Lung (tissue), 12 donors: ENCODE results near the gene ZIC3. TPM values are rescaled to one million over a fixed set of nuclear protein-coding genes. Genes with fewer than 3 reads are reported as not detected.

ENCODE experiments used
- ATAC-seq: fragments of 200-7000 bp; cut with Tn5 transposase; one replicate; pipeline ENCODE4 v1.9.1; 2020; ENCODE audit warnings: moderate number of reproducible peaks; ENCODE audit not compliant: insufficient read depth, low FRiP score
- DNase-seq, 3 donors: peaks; one replicate each; pipeline ENCODE4 v3.0.0-alpha.2; 2013 to 2017
- H3K27ac ChIP-seq, 2 donors: one replicate each; pipeline ENCODE4 v1.5.1; 2013; ENCODE audit warnings: mild to moderate bottlenecking in 2 of 2, moderate library complexity in 2 of 2, control low read depth in 1 of 2, inconsistent platforms in 1 of 2, low read depth in 1 of 2, low read length in 1 of 2
- H3K27me3 ChIP-seq, 3 donors: one replicate each; pipeline ENCODE4 v1.5.1; 2013; ENCODE audit warnings: low read length in 2 of 3; ENCODE audit not compliant: control insufficient read depth in 3 of 3, insufficient read depth in 3 of 3
- H3K36me3 ChIP-seq, 4 donors: one replicate each; pipeline ENCODE4 v1.5.1; 2013; ENCODE audit warnings: low read length in 4 of 4, mild to moderate bottlenecking in 1 of 4, moderate library complexity in 1 of 4; ENCODE audit not compliant: control insufficient read depth in 4 of 4, insufficient read depth in 4 of 4
- H3K4me1 ChIP-seq, 5 donors: one replicate each; pipeline ENCODE4 v1.5.1; 2013; ENCODE audit warnings: low read length in 5 of 5, mild to moderate bottlenecking in 2 of 5, moderate library complexity in 1 of 5; ENCODE audit not compliant: control insufficient read depth in 5 of 5, insufficient read depth in 5 of 5
- H3K4me3 ChIP-seq: one replicate; pipeline ENCODE4 v1.5.1; 2013; ENCODE audit warnings: mild to moderate bottlenecking, control low read depth, moderate library complexity
- H3K9ac ChIP-seq, 2 donors: one replicate each; pipeline ENCODE4 v1.5.1; 2013; ENCODE audit warnings: low read length in 2 of 2, control low read depth in 1 of 2; ENCODE audit not compliant: insufficient read depth in 1 of 2
- H3K9me3 ChIP-seq, 4 donors: one replicate each; pipeline ENCODE4 v1.5.1; 2013; ENCODE audit warnings: low read length in 3 of 4, mild to moderate bottlenecking in 1 of 4, moderate library complexity in 1 of 4; ENCODE audit not compliant: control insufficient read depth in 4 of 4, insufficient read depth in 3 of 4
- CTCF ChIP-seq: IDR thresholded peaks from 2 replicates; pipeline ENCODE4 v1.5.1; 2012; ENCODE audit warnings: mild to moderate bottlenecking; ENCODE audit errors: control extremely low read depth, extremely low read depth
- WGBS, 2 donors: extraction: QIAGEN DNeasy Blood & Tissue Kit; methylation state at CpG; one replicate each; pipeline ENCODE4 v1.1.7; 2013; 5-methylcytosine and 5-hydroxymethylcytosine counted together
- polyA plus RNA-seq, 2 donors: library from polyadenylated mRNA; stranded (reverse); fragments of 200-250 nt; gene quantifications; one replicate each; pipeline ENCODE4 v1.2.1, GENCODE V29; 2013
- total RNA-seq, 2 donors: library from RNA; depleted of rRNA in 1 of 2; stranded (reverse); fragments of >200 nt in 1 of 2; gene quantifications; one replicate each; pipeline ENCODE4 v1.2.1, GENCODE V29; 2014 to 2021
- donor health status: control.
- donor health status: control.
- donor health status: Bipolar disorder and iron deficiency.
- donor health status: healthy.
- donor health status: DM: yes; HTN: yes; CAD: no.

Gene ZIC3
- total and polyA plus RNA-seq, 4 donors: not detected

- peaks cover 4 to 85% (median 72%) of the 10 kb centered on the region in 3 donors for H3K27me3 ChIP-seq
- H3K4me3 ChIP-seq: no peak overlapping the region
- H3K4me1 ChIP-seq: peaks cover 0 to 3% (median 0%) of the 10 kb centered on the region in 5 donors
- 0 to 26% methylated on average over 1 to 28 of the region's 28 CpGs for WGBS, 2 donors
- ATAC-seq: no peak
- peaks cover 0 to 22% (median 0%) of the 10 kb centered on the region in 4 donors for H3K9me3 ChIP-seq
- H3K9ac ChIP-seq: no peak overlapping the region
- H3K27ac ChIP-seq: no peak overlapping the region
- no peak for DNase-seq
- H3K36me3 ChIP-seq: no peaks in the 10 kb centered on the region
- no peak for TF ChIP-seq CTCF
These were observed 18.6 kb upstream of the ZIC3 start for GRCh38 chrX:137547291-137547690.

- H3K4me1 ChIP-seq: peaks cover 0 to 3% (median 0%) of the 10 kb centered on the region in 5 donors
- no peak for TF ChIP-seq CTCF
- DNase-seq (no peak), ATAC-seq (no peak)
- peaks cover 4 to 81% (median 74%) of the 10 kb centered on the region in 3 donors for H3K27me3 ChIP-seq
- WGBS, 2 donors: 4 to 37% methylated on average over 14 of the region's 14 CpGs
- H3K27ac ChIP-seq: no peak overlapping the region
- H3K36me3 ChIP-seq: no peaks in the 10 kb centered on the region
- no peak overlapping the region for H3K4me3 ChIP-seq
- peaks cover 0 to 22% (median 0%) of the 10 kb centered on the region in 4 donors for H3K9me3 ChIP-seq
- no peak overlapping the region for H3K9ac ChIP-seq
These were observed 17.7 kb upstream of the ZIC3 start for GRCh38 chrX:137548261-137548660.

GRCh38 chrX:137549073-137549472 lies 16.9 kb upstream of the ZIC3 start:
- DNase-seq (no peak), ATAC-seq (no peak)
- no peak for TF ChIP-seq CTCF
- Histone ChIP-seq H3K27ac (no peak overlapping the region), H3K9ac (no peak overlapping the region), H3K27me3 (peaks cover 4 to 73% (median 70%) of the 10 kb centered on the region in 3 donors), H3K9me3 (peaks cover 0 to 22% (median 0%) of the 10 kb centered on the region in 4 donors), H3K36me3 (no peaks in the 10 kb centered on the region), H3K4me1 (peaks cover 0 to 3% (median 0%) of the 10 kb centered on the region in 5 donors), H3K4me3 (no peak overlapping the region)
- whole genome bisulfite sequencing, 2 donors: 3 to 30% methylated on average over 19 to 24 of the region's 24 CpGs
